GM18499 (cell line): Measurements from ENCODE around the gene GRIP1.

Experiments
- ATAC-seq: cut with Tn5 transposase; IDR thresholded peaks from one replicate; pipeline ENCODE4 v1.9.1; 2021; ENCODE audit warnings: moderate number of reproducible peaks; ENCODE audit not compliant: insufficient read depth, unreplicated experiment

Gene GRIP1

GRCh38 chr12:66607147-66607546 lies 71.7 kb downstream of the GRIP1 start:
- ATAC-seq, result no peak

- no peak for ATAC-seq
These were observed 73.6 kb downstream of the GRIP1 start for GRCh38 chr12:66605293-66605692.

- no peak for ATAC-seq
These were observed 74.8 kb downstream of the GRIP1 start for GRCh38 chr12:66603981-66604479.

- ATAC-seq, result no peak
These were observed 75.4 kb downstream of the GRIP1 start for GRCh38 chr12:66603461-66603860.

- no peak for ATAC-seq
These were observed 76.3 kb downstream of the GRIP1 start for GRCh38 chr12:66602483-66603143.

- no peak for ATAC-seq
These were observed 78.0 kb downstream of the GRIP1 start for GRCh38 chr12:66600903-66601302.

GRCh38 chr12:66599816-66600215 lies 79.1 kb downstream of the GRIP1 start:
- ATAC-seq, result no peak

- ATAC-seq, result no peak
These were observed 80.3 kb downstream of the GRIP1 start for GRCh38 chr12:66598608-66599007.

GRCh38 chr12:66598079-66598478 lies 80.8 kb downstream of the GRIP1 start:
- ATAC-seq, result no peak

- no peak for ATAC-seq
These were observed 82.7 kb downstream of the GRIP1 start for GRCh38 chr12:66596199-66596598.

GRCh38 chr12:66594688-66595087 lies 84.2 kb downstream of the GRIP1 start:
- no peak for ATAC-seq

- no peak for ATAC-seq
These were observed 88.4 kb downstream of the GRIP1 start for GRCh38 chr12:66590275-66590985.

GRCh38 chr12:66589095-66589494 lies 89.8 kb downstream of the GRIP1 start:
- ATAC-seq, result no peak

GRCh38 chr12:66587912-66588311 lies 91.0 kb downstream of the GRIP1 start:
- no peak for ATAC-seq

- ATAC-seq, result no peak
These were observed 94.2 kb downstream of the GRIP1 start for GRCh38 chr12:66584673-66585072.

- ATAC-seq, result no peak
These were observed 105.3 kb downstream of the GRIP1 start for GRCh38 chr12:66573605-66574004.

GRCh38 chr12:66572845-66573244 lies 106.0 kb downstream of the GRIP1 start:
- ATAC-seq, result no peak

- no peak for ATAC-seq
These were observed 107.4 kb downstream of the GRIP1 start for GRCh38 chr12:66571361-66571915.

GRCh38 chr12:66563220-66563619 lies 115.7 kb downstream of the GRIP1 start:
- no peak for ATAC-seq

GRCh38 chr12:66555113-66555512 lies 123.8 kb downstream of the GRIP1 start:
- no peak for ATAC-seq

GRCh38 chr12:66552716-66553115 lies 126.2 kb downstream of the GRIP1 start:
- no peak for ATAC-seq

GRCh38 chr12:66550626-66551025 lies 128.2 kb downstream of the GRIP1 start:
- ATAC-seq, result no peak
